ENCODE data around the gene TAS2R16. TPM values are rescaled to one million over a fixed set of nuclear protein-coding genes. Genes with fewer than 3 reads are reported as not detected.

TAS2R16 gene
- total and polyA plus RNA-seq, 8 donors: not detected

- no peak for ATAC-seq
- Histone ChIP-seq H3K4me3 (no peak overlapping the region), H3K36me3 (no peaks in the 10 kb centered on the region), H3K27ac (no peak overlapping the region), H3K9me3 (peaks cover 0 to 3% of the 10 kb centered on the region in 2 donors), H3K4me1 (no peaks in the 10 kb centered on the region), H3K27me3 (no peaks in the 10 kb centered on the region)
- DNase-seq: no peak
- intact Hi-C loops (cut with DNase I): no loop called here
- no peak for TF ChIP-seq CTCF (IDR thresholded peaks at IDR 0.05)
Observed at GRCh38 chr7:122989577-122989976, 5.9 kb downstream of the TAS2R16 start.

GRCh38 chr7:122989041-122989440 lies 6.5 kb downstream of the TAS2R16 start:
- H3K9me3 ChIP-seq: peaks cover 0 to 3% of the 10 kb centered on the region in 2 donors

GRCh38 chr7:122988333-122988732 lies 7.2 kb downstream of the TAS2R16 start:
- no peak for TF ChIP-seq CTCF (IDR thresholded peaks at IDR 0.05)
- ATAC-seq: no peak
- H3K27me3 ChIP-seq: no peaks in the 10 kb centered on the region
- H3K27ac ChIP-seq: no peak overlapping the region
- H3K36me3 ChIP-seq: no peaks in the 10 kb centered on the region
- no peak overlapping the region for H3K4me3 ChIP-seq
- DNase-seq: no peak
- no peaks in the 10 kb centered on the region for H3K4me1 ChIP-seq
- intact Hi-C loops (cut with DNase I): no loop called here
- H3K9me3 ChIP-seq: peaks cover 0 to 3% of the 10 kb centered on the region in 2 donors

More at GRCh38 chr7:122989041-122989440, 6.5 kb downstream of the TAS2R16 start:
- ATAC-seq: no peak
- DNase-seq: no peak
- Histone ChIP-seq H3K27ac (no peak overlapping the region), H3K4me1 (no peaks in the 10 kb centered on the region), H3K27me3 (no peaks in the 10 kb centered on the region), H3K36me3 (no peaks in the 10 kb centered on the region), H3K4me3 (no peak overlapping the region)
- no peak for TF ChIP-seq CTCF (IDR thresholded peaks at IDR 0.05)
- intact Hi-C loops (cut with DNase I): no loop called here

- H3K27me3 ChIP-seq: no peaks in the 10 kb centered on the region
- ATAC-seq: no peak
- no peak for TF ChIP-seq CTCF (IDR thresholded peaks at IDR 0.05)
Observed at GRCh38 chr7:122987463-122987862, 8.0 kb downstream of the TAS2R16 start.

GRCh38 chr7:122984021-122984420 lies 11.5 kb downstream of the TAS2R16 start:
- intact Hi-C loops (cut with DNase I): no loop called here
- no peak for DNase-seq
- TF ChIP-seq CTCF (IDR thresholded peaks at IDR 0.05): no peak

More at GRCh38 chr7:122987463-122987862, 8.0 kb downstream of the TAS2R16 start:
- Histone ChIP-seq H3K36me3 (no peaks in the 10 kb centered on the region), H3K27ac (no peak overlapping the region), H3K9me3 (no peaks in the 10 kb centered on the region), H3K4me1 (no peaks in the 10 kb centered on the region), H3K4me3 (no peak overlapping the region)
- no peak for DNase-seq
- intact Hi-C loops (cut with DNase I): no loop called here

More at GRCh38 chr7:122984021-122984420, 11.5 kb downstream of the TAS2R16 start:
- H3K27ac ChIP-seq: no peak overlapping the region
- no peaks in the 10 kb centered on the region for H3K36me3 ChIP-seq
- H3K27me3 ChIP-seq: no peaks in the 10 kb centered on the region
- no peaks in the 10 kb centered on the region for H3K4me1 ChIP-seq
- no peak overlapping the region for H3K4me3 ChIP-seq
- no peak for ATAC-seq
- no peaks in the 10 kb centered on the region for H3K9me3 ChIP-seq

All from left lung (tissue), 10 donors.